NOMO-1 (cell line): Measurements from ENCODE around the gene BLCAP.
"Not testable (repeated sequence)": the region's sequence is repeated elsewhere in the genome, so short reads cannot be mapped to it uniquely, and the experiment has no call there.

Experiments
- DNase-seq, 2 experiments: peaks; one replicate each; lab custom pipeline; 2025; ENCODE audit not compliant: unreplicated experiment in 2 of 2; lab: John Stamatoyannopoulos, UW

Gene BLCAP, protein sequence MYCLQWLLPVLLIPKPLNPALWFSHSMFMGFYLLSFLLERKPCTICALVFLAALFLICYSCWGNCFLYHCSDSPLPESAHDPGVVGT

DNA sequence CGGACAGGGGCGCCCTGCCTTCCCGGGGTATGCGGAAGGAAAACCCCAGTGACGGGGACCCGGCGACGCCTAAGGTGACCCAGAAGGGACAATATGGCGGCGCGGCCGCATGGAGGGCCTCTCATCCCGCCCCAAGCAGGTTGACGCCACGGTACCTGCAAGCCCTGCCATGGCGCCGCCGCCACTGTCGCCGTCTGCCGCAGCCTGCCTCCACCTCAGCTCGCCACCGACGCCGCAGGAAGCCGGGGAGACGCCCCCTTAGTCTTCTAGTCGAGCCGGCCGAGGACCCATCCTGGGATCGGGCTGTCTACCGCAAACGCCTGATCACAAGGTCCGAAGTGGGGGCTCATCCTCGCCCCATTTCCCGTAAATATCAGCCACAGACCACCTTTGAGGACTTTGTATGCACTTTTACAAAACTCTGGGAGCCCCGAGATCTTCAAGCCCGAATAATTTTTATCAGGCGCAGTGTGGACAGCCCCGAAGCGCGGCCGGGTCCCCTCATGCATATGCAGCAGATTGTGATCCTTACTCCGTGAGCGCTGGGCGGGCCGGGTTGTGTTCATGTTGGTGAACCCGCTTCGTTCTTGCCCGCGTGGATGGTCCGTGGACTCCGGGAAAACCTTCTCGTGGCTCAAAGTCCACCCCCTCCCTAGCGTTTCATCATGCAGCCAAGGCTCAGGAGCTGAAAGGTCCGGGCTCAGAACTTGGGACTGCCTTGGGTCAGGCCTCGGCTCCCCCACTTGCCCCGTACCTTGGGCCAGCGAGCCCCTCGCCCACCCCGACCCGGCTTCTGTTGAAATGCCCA lies at the start of gene BLCAP:
Gene BLCAP (minus strand): TSS at position 239 of the 808 bp plus-strand sequence. CDS start 8,702 bp downstream, outside the sequence.
- peak; percentile 82 to 92 for DNase-seq

DNA sequence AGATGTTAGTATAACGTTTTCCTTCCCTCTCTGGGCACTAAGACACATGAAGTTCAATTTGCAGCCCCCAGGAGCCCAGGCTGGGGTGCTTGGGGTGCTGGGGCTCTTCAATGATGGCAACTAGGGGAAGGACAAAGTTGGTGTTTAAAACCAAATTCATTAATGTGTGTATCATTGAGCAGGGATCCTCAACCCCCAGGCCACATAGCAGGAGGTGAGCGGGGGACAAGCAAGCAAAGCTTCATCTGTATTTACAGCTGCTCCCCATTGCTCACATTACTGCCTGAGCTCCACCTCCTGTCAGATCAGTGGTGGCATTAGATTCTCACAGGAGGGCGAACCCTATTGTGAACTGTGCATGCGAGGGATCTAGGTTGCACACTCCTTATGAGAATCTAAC lies 49.8 kb upstream of the BLCAP start:
- not testable (repeated sequence) for DNase-seq

DNA sequence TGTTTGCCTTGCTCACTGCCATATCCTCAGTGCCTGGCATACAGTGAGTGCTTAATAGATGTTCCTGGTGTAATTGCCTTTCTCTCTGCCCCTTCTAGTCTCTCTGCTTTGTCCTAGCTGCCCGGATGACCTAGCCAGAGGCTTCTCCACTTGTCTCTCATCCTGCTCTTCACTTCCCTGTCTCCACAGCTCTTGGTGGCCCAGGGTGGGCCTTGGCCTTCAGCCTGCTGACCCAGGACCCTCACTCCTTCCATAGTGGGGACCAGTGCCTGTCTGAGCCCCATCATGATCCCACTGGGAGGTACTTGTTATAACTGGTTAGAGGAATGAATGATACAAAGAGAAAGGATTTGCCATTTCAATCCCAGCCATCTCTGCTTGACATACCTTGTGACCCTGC lies 49.2 kb upstream of the BLCAP start:
- DNase-seq, result no peak

DNA sequence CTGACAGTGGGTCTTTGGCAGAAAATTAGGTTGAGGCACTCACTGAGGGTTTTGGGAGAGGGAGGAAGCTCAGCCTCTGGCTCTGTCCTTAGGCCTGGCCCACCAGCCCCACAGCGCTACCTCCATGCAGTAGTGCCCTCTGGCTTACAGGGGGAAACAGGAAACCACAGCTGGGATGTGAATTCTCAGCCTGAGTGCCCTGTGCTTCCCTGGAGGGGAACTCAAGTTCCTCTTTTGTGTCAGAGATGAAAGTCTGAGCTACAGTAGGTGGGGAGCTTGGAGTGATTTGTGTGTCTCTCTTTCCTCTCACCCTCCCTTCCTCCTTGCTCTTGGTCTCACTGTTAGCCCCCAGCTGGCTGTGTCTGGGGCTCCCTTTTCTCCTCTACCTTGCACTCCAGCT lies 48.2 kb upstream of the BLCAP start:
- peak; percentile 2 to 43 for DNase-seq

DNA sequence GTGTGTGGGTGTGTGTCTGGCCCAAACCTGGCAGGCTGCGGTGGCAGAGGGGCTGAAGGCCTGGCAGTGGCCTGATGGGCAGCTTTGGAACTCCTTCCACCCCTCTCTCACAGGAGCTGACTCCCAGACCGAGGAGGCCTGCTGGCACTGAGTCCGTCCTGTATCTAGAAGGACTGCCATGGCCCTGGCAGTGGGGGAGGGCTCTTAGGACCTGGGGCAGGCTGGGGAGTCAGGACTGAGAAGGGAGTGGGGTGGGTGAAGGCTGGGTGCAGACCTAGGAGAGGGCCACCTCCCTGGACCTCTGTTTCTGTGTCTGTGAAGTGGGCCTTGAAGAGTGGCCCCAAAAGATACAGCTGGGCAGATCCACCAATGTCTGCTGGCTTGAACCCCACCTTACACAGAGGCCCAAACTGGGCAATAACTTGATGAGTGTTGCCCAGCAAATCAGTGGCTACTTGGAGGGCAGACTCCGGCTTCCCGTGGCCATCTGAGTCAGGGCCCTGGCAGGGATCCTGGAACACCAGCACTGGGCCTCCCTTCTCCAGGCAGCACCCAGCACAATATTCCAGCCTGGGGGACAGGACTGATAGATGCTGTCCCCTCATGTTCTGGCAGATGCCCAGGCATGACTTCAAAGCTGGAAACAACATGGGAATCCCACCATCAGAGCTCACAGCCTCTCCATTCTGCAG lies 46.7 kb upstream of the BLCAP start:
- no peak for DNase-seq

DNA sequence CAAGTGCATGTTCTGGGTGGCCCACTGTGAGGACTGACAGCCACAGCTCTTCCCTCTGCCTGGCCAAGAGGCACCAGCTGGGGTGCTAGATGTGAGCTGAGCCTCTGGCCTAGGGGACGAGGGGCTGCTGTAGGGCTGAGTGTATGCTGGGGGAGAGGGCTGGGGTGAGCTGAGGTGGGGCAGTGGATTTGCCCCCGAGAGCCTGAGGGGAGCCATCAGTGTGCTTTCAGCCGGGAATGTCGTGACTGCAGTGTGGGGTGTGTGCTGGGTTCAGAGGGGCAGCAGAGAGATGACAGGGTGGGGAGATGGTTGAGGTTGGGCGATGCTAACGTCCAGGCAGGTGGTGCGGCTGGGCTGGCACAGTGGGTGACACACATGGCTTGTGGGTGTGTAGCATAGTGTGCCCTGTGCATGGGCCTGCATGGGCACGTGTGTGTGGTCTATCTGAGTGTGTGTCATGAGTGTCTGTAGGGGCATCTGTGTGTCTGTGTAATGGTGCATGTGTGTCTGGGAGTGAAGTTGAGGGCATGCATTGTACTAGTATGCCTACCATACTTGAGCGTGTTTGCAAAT lies 46.0 kb upstream of the BLCAP start:
- DNase-seq, result no peak

DNA sequence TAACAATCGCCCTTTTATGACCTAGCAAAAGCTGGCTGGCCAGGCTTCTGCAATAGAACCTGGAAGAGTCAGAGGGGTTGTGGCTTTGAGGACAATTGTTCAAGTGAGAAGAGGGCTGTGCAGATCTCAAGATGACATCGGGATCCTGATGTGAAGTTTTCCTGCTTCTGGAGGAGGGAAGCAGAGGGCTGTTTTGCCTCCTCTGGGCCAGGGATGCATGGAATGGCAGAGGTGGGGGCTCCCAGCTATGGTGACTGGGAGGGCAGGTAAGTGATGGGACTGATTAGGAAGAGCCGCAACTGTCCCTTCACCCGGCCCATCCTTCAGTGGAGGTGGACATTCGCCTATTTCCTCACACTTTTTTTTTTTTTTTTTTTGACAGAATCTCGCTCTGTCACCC lies 43.4 kb upstream of the BLCAP start:
- no peak for DNase-seq

DNA sequence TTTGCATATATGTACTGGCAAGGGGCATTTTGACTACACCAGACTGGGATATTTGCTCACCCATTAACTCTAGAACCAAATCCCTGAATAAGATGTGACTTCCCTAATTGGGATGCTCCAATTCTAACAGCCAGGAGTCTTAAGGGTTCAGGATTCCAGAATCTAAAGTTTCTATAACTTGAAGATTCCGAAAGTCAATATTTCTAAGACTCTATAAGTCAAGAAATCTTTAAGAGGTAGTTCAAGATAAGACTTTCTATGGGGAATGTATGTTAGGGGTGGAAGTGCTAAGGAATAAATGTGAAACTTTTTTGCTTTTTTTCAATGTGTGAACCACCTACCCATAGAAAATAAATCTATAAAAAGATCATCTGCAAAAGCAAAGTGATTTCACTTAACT lies 42.7 kb upstream of the BLCAP start:
- no peak for DNase-seq

DNA sequence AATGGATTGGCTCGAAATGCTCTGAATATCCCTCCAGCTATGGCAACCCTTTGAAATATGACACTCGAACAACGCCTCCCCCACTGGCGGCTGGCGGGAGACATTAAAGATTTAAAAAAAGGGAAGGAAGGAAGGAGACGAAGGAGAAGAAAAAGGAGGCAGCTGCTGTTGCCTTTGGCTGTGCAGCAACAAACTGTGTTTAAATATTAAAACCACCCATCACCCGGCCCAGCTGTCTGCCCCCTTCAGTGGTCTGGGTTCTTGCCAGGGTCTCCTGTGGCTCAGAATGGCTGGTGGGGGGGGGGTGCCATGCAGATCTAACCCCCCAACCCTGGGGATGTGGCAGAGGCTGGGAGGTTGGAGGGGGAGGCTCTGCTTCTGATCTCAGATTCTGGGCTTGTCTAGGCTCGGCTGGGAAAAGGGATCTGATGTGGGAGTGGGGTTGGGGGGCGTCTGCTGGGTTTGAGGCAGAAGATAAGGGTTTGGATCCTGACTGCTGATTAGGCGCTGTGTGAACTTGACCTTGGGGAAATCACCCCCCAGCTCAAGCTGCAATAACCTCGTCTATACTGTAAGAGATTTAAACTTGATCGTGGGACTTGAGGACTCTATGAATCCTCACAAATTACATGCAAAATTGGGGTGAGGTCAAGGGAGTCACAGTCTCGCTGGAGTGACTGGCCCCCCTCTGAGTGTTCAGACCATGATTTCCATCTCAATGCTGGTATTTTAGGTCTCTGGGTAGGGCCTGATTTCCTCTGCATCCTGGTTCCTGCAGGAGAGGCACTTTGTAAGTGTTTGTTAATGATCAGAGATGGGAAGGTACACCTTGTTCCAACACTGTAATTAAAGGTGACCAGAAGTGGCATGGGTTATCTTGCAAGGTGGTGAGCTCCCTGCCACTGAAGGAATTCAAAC lies 40.3 kb upstream of the BLCAP start:
- DNase-seq, result peak; percentile 14 to 20

DNA sequence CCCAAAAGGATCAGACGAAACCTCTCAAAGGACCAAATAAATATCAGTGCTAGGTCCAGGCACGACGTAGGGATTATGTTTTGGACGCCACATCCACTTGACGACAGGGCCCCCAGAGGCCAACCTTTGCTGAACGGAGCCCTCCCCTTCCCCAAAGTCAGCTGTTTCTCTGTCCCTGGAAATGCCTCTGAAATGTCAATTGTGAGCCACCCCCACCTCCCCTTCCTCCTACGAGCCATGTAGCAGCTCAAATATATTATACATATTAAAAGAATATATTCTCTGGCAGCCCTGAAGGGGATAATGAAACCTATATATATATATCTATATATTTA lies 39.6 kb upstream of the BLCAP start:
- DNase-seq, result no peak

DNA sequence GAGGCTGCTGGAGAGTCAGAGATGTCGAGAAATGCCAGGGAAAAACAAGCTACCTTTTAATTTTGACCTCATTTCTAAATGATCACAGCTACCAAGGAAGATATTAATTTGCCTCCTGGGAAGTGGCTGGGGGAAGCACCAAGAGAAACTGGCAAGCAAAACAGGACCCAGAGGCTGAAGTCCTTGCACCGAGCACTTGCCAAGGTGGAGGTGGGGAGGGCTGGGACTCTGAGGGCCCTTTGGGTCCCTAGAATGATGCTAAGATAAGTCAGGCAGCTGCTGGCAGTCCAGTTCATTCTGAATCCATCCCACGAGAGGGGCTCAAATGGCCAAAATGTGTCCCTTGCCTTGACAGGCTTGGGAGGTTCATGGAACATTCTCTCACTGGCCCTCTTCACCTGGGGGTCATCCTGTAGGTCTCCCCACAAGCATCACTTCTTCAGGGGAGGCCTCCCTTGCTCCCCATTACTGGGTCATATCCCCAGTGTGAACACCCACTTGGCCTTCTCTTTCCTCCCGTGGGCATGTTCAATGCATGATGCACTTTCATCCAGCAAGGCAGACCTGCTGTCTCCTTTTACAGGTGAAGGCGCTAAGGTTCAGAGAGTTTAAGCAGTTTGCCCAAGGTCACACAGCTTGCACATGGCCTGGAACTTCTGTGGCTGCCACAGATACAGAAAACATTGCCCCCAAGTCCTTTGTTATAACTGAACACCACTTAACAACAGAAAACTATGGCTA lies 39.1 kb upstream of the BLCAP start:
- DNase-seq, result no peak

DNA sequence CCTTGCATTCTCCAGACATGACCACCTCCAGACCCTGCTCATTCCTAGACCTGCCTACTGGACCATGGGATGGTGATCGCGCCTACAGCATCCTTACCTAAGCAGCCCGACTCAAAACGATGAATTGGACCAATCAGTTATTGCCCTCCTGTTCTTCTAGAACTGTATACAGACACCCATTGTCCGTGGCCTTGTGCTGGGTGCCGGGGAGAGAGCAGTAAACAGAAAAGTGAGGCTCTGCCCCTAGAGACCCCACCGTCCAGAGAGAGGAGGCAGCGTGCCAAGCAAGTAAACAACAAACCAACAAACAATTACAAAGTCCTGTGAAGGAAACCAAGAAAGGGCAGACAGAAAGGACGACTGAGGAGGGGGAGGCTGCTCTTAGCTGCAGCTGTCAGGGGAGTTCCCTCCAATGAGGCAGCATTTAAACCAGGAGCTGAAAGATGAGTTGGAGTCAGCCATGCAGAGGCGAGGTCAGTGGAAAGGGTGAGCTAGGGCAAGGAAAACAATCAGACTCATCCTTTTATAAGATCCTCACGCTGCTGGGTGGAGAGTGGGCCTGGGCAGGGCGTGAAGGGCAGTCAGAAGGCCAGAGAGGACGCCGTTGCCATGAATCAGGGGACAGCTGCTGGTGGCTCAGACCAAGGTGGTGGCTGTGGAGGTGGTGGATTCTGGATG lies 37.6 kb upstream of the BLCAP start:
- DNase-seq, result no peak

DNA sequence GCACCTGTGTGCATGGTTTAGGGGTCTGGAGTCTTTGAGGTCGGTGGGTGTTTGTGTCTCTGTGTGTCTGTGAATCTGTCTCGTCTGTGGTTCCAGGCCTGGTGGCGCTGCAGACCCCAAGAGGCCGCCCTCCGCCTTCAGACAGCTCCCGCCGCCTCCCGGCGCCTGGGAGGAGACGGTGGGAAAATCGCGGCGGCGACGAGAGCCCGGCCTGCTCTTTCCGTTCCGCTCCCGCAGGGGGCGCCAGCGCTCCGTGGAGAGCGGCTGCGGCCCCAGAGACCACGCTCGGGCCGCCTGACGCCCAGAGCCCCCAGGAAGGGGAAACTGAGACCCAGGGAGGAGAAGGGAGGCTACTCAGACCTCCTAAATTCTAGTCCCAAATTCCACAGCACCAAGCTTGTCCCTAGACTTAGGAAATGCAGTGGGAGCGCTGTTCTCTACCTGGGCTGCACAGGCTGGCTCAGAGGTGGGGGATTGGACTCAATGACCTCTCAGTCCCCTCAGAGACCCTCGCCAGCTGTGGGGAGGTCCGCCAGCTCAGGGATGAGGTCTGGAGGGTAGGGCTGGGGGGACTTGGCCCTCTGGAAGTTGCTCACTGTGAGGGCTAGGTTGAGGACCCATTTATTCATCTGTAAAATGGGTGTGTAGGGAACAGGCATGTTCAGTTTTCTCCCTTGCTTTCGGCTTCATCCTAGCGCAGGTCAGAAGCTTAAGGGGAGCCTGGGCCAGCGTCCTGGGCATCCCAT lies 36.9 kb upstream of the BLCAP start:
- peak; percentile 18 to 25 for DNase-seq

DNA sequence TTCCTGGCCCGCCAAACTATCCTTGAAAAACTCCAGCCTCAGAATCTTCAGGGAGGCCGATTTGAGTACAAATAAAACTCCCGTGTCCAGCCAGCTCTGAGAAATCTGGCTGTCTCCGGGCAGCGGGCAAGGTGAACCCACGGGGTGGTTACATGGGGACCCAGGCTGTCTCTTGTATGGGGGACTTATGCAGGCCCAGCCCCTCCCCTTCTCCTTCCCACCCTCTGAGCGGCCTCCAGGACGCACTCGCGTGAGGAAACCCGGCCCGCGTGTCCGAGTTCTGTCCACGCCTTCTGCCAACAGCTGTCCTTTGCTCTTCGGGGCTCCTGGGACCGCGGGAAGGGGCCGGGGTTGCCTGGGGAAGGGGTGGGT lies 36.3 kb upstream of the BLCAP start:
- DNase-seq, result no peak

DNA sequence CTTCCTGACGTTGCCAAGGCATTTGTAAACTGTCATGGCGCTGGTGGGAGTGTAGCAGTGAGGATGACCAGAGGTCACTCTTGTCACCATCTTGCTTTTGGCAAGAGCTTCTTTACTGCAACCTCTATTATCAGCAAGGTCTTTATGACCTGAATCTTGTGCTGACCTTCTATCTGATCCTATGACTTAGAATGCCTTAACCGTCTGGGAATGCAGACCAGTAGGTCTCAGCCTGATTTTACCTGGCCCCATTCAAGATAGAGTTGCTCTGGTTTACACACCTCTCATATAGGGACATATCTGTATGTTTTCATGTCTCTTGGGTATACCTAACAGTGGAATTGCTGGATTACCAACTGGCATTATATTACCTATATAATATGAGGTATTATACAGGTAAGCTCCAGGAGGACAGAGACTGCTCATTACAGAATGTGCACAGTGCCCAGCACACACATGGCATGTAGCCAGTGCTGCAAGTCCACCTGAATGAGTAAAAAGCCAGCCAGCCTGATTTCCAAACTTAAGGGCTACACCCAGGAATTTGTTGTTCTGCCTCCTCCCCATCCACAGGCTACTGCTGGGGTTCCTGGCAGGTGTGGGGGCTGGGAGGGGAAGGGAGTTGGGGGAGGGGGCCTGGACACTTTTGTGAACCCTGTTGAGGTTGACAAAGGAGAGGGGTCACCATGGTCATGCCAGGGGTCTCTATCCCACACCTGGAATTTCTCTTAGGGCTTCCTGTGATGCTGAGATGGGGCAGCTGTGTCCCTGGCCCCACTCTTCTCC lies 35.2 kb upstream of the BLCAP start:
- DNase-seq, result no peak

DNA sequence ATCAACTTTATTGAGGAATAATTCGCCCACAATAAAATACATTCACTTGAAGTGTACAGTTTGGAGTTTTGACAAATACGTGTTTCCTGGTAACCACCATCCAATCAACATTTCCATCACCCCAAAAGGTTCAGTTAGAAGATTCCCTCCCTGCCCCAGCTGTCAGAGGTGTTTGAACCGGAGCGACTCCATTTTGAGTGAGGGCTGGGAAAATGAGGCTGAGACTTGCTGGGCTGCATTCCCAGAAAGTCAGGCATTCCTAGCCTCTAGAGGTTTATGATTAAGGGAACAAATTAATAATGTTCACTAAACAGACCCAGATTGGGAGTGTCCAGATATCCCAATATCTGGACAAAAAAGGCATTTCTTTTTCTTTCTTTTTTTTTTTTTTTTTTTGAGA lies 33.0 kb upstream of the BLCAP start:
- no peak for DNase-seq

DNA sequence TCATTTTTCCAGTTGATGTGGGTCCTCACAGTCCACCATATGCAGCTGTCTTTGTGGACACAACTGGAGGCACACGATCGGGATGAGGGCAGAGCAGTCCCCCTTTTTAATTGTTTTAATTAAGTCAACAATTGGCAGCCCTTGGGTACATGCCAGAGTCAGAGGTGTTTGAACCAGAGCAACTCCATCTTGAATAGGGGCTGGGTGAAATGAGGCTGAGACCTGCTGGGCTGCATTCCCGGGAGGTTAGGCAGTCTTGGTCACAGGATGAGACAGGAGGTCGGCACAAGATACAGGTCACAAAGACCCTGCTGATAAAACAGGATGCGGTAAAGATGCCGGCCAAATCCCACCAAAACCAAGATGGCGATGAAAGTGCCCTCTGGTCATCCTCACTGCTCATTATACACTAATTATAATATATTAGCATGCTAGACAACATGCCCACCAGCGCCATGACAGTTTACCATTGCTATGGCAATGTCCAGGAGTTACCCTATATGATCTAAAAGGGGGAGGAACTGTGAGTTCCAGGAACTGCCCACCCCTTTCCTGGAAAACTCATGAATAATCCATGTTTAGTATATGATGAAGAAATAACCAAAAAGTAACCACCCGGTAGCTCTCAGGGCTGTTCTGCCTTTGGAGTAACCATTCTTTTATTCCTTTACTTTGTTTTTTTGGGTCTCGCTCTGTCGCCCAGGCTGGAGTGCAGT lies 31.8 kb upstream of the BLCAP start:
- no peak for DNase-seq

DNA sequence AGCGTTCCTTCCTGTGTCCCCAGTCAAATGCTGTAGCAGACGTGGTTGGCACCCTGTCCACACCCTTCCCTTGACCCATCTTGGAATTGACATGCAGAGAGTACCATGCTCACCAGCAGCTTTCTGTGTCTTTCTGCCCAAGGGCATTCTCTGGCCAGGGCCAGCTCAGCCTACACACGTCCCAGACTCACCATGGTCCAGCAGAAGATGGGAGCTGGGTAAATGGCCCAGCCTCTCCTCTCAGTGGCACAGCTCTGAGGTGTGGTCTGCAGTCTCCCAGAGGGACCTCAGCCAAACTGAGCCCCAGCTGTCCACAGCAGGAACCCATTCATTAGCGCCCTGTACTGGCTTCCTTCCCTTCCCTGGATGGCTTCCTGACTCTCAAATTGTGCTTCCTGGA lies 31.1 kb upstream of the BLCAP start:
- DNase-seq, result no peak
